Loucy (cell line): ENCODE measurements around the gene PSMG3.

Source experiments
- H2AFZ ChIP-seq: fragments of 200-600 bp; sonication (generic); 2 replicates; pipeline ENCODE4 v1.6.0; 2016; ENCODE audit warnings: antibody characterized with exemption, mild to moderate bottlenecking, low read length, moderate library complexity
- H3F3A ChIP-seq: fragments of 200-600 bp; 2 replicates; pipeline ENCODE4 v1.6.0; 2016; ENCODE audit warnings: antibody characterized with exemption, low read depth, mild to moderate bottlenecking
- H3K27me3 ChIP-seq: fragments of 200-600 bp; sonication (generic); 2 replicates; pipeline ENCODE4 v1.6.1; 2014; ENCODE audit warnings: low read length, mild to moderate bottlenecking; ENCODE audit not compliant: insufficient read depth, poor library complexity, severe bottlenecking
- H3K36me3 ChIP-seq: fragments of 200-600 bp; sonication (generic); 2 replicates; pipeline ENCODE4 v1.6.1; 2016; ENCODE audit warnings: low read length; ENCODE audit not compliant: insufficient read depth
- H3K4me1 ChIP-seq: fragments of 200-600 bp; sonication (generic); 2 replicates; pipeline ENCODE4 v1.5.1; 2014; ENCODE audit warnings: low read length, mild to moderate bottlenecking; ENCODE audit not compliant: insufficient read depth, poor library complexity, severe bottlenecking
- H3K4me2 ChIP-seq: fragments of 200-600 bp; sonication (generic); 2 replicates; pipeline ENCODE4 v1.6.0; 2014; ENCODE audit warnings: antibody characterized with exemption, low read length, low read depth, mild to moderate bottlenecking; ENCODE audit not compliant: poor library complexity, severe bottlenecking
- H3K4me3 ChIP-seq: fragments of 200-600 bp; sonication (generic); 2 replicates; pipeline ENCODE4 v1.5.1; 2014; ENCODE audit warnings: low read length, mild to moderate bottlenecking, mixed read lengths; ENCODE audit not compliant: poor library complexity, severe bottlenecking
- H3K79me2 ChIP-seq: fragments of 200-600 bp; sonication (generic); 2 replicates; pipeline ENCODE4 v1.6.1; 2014; ENCODE audit warnings: low read length; ENCODE audit not compliant: insufficient read depth
- H3K9ac ChIP-seq: fragments of 200-600 bp; sonication (generic); 2 replicates; pipeline ENCODE4 v1.6.0; 2014; ENCODE audit warnings: mild to moderate bottlenecking, low read depth, low read length, moderate library complexity; ENCODE audit not compliant: poor library complexity, severe bottlenecking
- H3K9me2 ChIP-seq: fragments of 200-600 bp; sonication (generic); replicated peaks from 2 replicates; pipeline ENCODE4 v1.6.1; 2016; ENCODE audit warnings: low read depth, low read length, mixed read lengths
- H3K9me3 ChIP-seq: fragments of 200-600 bp; sonication (generic); 2 replicates; pipeline ENCODE4 v1.6.1; 2014; ENCODE audit warnings: mild to moderate bottlenecking, antibody characterized with exemption, low read length, low read depth; ENCODE audit not compliant: insufficient read depth
- H4K20me1 ChIP-seq: fragments of 200-600 bp; sonication (generic); 2 replicates; pipeline ENCODE4 v1.6.0; 2014; ENCODE audit warnings: antibody characterized with exemption, low read length, mild to moderate bottlenecking; ENCODE audit not compliant: insufficient read depth, poor library complexity, severe bottlenecking
- EZH2phosphoT487 ChIP-seq: fragments of 200-600 bp; IDR thresholded peaks from 2 replicates; pipeline ENCODE4 v1.6.1; 2018; ENCODE audit warnings: antibody characterized with exemption, mild to moderate bottlenecking, moderate library complexity, borderline replicate concordance
- TF ChIP-seq, protein P1 (sequence below): fragments of 200-600 bp; sonication (generic); conservative IDR thresholded peaks from 2 replicates; pipeline ENCODE4 v1.5.1; 2014; ENCODE audit warnings: mild to moderate bottlenecking, antibody characterized with exemption, low read length

PSMG3 gene

DNA sequence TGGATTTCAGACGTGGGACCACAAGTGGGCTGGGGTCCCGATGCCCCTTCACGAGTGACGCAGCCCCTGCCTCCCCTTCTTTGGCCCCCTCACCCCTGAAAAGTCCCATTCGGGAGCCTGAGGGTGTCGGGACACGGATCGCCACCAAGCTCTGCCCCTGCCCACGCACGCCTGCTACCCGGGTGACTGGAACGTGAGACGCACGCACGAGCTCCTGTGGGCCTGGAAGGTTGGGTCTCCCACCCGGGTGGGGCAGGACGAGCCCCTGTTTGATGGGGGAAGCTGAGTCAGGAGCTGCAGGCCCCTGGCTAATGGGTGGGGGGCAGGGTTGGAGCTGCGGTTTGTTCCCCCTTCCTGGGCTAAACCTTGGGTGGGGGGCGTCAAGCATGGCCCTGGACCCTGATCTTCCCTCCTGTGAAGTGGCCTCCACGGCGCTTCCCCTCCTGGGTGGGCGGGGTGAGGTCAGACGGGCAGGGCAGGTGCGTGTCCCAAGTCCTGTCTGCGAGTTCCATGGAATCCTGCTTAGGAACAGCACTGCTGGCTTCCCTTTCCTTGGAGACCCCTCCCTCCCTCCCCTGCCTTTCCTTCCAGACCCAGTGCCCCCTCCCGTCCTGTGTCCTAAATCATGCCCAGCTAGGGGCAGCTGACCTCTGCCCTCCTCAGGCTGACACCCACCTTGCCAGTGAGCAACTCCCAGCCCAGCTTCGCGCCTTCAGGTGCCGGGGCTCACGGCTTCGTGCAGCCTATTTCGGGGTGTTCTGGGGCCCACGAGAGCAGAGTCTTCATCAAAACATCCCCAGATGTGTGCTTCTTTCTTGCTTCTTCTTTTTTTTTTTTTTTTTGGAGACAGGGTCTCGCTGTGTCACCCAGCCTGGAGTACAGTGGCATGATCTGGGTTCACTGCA is 8.5 kb downstream of the PSMG3 start:
- H3K79me2 ChIP-seq, result no peaks in the 10 kb centered on the region
- H3K9ac ChIP-seq, result no peak overlapping the region
- H3K4me1 ChIP-seq, result peaks cover 2% of the 10 kb centered on the region

DNA sequence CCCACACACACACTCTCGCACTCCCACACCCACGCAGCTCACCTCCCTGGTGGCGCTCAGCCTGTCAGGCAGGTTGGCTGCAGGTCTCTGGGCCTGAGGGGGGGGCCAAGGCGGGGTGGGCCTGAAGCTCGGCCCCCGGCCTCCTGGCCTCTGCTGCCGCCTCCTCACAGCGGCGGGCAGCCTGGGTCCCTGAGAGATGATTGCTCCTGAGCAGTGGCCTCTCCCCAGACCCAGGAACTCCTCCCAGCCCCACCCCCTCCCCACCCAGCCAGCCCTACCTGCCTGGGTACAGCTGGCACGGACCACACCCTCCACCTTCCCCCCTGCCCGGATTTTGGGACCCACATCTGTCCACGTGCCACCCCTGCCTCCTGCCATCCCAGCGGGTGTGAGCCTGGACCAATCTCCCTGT is 9.2 kb downstream of the PSMG3 start:
- peaks cover 6% of the 10 kb centered on the region for H3K4me1 ChIP-seq
- no peaks in the 10 kb centered on the region for H3K79me2 ChIP-seq
- H3K36me3 ChIP-seq, result no peaks in the 10 kb centered on the region

More for the DNA sequence above, 8.5 kb downstream of the PSMG3 start:
- TF ChIP-seq, protein P1, sequence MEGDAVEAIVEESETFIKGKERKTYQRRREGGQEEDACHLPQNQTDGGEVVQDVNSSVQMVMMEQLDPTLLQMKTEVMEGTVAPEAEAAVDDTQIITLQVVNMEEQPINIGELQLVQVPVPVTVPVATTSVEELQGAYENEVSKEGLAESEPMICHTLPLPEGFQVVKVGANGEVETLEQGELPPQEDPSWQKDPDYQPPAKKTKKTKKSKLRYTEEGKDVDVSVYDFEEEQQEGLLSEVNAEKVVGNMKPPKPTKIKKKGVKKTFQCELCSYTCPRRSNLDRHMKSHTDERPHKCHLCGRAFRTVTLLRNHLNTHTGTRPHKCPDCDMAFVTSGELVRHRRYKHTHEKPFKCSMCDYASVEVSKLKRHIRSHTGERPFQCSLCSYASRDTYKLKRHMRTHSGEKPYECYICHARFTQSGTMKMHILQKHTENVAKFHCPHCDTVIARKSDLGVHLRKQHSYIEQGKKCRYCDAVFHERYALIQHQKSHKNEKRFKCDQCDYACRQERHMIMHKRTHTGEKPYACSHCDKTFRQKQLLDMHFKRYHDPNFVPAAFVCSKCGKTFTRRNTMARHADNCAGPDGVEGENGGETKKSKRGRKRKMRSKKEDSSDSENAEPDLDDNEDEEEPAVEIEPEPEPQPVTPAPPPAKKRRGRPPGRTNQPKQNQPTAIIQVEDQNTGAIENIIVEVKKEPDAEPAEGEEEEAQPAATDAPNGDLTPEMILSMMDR, result no peak
- TF ChIP-seq EZH2phosphoT487, result no peak
- Histone ChIP-seq H3F3A (no peaks in the 10 kb centered on the region), H3K4me2 (no peak overlapping the region), H4K20me1 (no peaks in the 10 kb centered on the region), H2AFZ (no peak overlapping the region), H3K36me3 (no peaks in the 10 kb centered on the region), H3K27me3 (no peaks in the 10 kb centered on the region), H3K4me3 (no peak overlapping the region), H3K9me3 (no peaks in the 10 kb centered on the region), H3K9me2 (no peaks in the 10 kb centered on the region)

DNA sequence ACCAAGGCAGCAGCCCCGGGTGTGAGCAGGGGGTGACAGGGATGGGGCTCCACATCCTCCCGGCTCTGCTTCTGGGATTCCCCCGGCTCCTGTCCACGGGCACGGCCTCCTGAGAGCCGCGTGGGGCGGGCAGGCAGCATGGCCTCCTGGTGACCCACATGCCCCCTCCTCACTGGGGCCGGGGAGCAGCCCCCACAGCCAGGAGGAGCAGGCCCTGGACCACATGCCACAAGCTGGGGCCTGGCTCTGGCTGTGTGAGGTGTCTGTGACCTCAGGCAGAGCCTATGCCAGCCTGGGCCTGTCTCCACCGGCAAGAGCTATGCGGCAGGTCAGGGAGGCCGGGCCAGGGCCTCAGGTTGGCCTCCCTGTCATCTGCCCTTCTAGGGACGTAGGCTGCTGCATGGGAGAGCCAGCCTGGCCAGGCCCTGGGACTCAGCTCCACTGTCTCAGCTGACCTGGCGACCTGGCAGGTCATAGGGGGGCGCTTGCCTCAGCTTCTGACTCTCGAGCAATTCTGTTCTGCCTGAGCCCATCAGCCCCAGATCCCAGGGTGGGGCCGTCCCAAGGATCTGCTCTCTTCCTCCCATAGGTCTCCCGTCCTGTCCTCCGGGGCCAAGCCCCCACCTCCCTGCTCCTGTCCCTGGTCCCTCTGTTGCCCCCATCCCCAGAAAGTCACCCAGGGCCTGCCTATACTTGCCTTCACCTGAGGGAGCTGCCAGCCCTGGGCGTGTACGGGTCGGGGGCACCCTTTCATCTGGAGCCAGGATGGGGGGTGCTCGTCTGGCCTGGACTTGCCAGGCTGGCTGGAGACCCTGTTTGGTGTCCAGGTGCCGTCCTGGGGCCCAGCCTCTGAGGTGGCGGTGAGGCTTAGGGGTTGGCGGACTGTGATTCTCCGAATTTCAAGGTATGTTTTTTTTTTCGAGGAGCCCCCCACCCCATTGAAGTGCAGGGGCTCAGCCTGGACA is 9.9 kb downstream of the PSMG3 start:
- no peak overlapping the region for H3K4me2 ChIP-seq
- H3K79me2 ChIP-seq, result no peaks in the 10 kb centered on the region
- no peaks in the 10 kb centered on the region for H4K20me1 ChIP-seq
- H3K36me3 ChIP-seq, result no peaks in the 10 kb centered on the region
- no peak overlapping the region for H3K9ac ChIP-seq
- H3K27me3 ChIP-seq, result no peaks in the 10 kb centered on the region
- no peak overlapping the region for H2AFZ ChIP-seq
- H3F3A ChIP-seq, result no peaks in the 10 kb centered on the region
- no peak overlapping the region for H3K4me3 ChIP-seq
- no peaks in the 10 kb centered on the region for H3K9me3 ChIP-seq
- H3K9me2 ChIP-seq, result no peaks in the 10 kb centered on the region
- TF ChIP-seq, protein P1, result no peak
- no peak for TF ChIP-seq EZH2phosphoT487
- H3K4me1 ChIP-seq, result peaks cover 6% of the 10 kb centered on the region

More for the DNA sequence above, 9.2 kb downstream of the PSMG3 start:
- Histone ChIP-seq H3K9me3 (no peaks in the 10 kb centered on the region), H3K4me2 (no peak overlapping the region), H4K20me1 (no peaks in the 10 kb centered on the region), H3K9me2 (no peaks in the 10 kb centered on the region), H3F3A (no peaks in the 10 kb centered on the region), H2AFZ (no peak overlapping the region), H3K9ac (no peak overlapping the region), H3K27me3 (no peaks in the 10 kb centered on the region), H3K4me3 (no peak overlapping the region)
- TF ChIP-seq, protein P1, result no peak
- TF ChIP-seq EZH2phosphoT487, result no peak
